ENCODE data around the gene LY6G5C. TPM values are rescaled to one million over a fixed set of nuclear protein-coding genes. Genes with fewer than 3 reads are reported as not detected.

The LY6G5C gene
- total RNA-seq, 1 donor from 2014 or later: 13.8 TPM

GRCh38 chr6:31705931-31706330, 25.1 kb upstream of the LY6G5C start:
- TF ChIP-seq, protein P1, sequence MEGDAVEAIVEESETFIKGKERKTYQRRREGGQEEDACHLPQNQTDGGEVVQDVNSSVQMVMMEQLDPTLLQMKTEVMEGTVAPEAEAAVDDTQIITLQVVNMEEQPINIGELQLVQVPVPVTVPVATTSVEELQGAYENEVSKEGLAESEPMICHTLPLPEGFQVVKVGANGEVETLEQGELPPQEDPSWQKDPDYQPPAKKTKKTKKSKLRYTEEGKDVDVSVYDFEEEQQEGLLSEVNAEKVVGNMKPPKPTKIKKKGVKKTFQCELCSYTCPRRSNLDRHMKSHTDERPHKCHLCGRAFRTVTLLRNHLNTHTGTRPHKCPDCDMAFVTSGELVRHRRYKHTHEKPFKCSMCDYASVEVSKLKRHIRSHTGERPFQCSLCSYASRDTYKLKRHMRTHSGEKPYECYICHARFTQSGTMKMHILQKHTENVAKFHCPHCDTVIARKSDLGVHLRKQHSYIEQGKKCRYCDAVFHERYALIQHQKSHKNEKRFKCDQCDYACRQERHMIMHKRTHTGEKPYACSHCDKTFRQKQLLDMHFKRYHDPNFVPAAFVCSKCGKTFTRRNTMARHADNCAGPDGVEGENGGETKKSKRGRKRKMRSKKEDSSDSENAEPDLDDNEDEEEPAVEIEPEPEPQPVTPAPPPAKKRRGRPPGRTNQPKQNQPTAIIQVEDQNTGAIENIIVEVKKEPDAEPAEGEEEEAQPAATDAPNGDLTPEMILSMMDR (IDR thresholded peaks at IDR 0.05; ENCODE audit: partially characterized antibody, unreplicated experiment): no peak
- Mint-ChIP-seq H3K36me3 (ENCODE audit: unreplicated experiment) (no peaks in the 10 kb centered on the region), H3K9me3 (ENCODE audit: unreplicated experiment) (peaks cover 16% of the 10 kb centered on the region), H3K4me1 (ENCODE audit: low read depth, unreplicated experiment) (peaks cover 15% of the 10 kb centered on the region), H3K27ac (ENCODE audit: unreplicated experiment) (no peak overlapping the region), H3K27me3 (ENCODE audit: unreplicated experiment) (peaks cover 11% of the 10 kb centered on the region), H3K4me3 (ENCODE audit: unreplicated experiment) (no peak overlapping the region)
- no peak for DNase-seq

- H3K27me3 Mint-ChIP-seq (ENCODE audit: unreplicated experiment): peaks cover 7% of the 10 kb centered on the region
- peak; percentile 98 for DNase-seq
- peak within 1 kb of the TSS; percentile 94 for H3K4me3 Mint-ChIP-seq (ENCODE audit: unreplicated experiment)
- H3K27ac Mint-ChIP-seq (ENCODE audit: unreplicated experiment): peak within 1 kb of the TSS; percentile 99
- TF ChIP-seq, protein P1 (IDR thresholded peaks at IDR 0.05; ENCODE audit: partially characterized antibody, unreplicated experiment): peak; percentile 23
- no peaks in the 10 kb centered on the region for H3K36me3 Mint-ChIP-seq (ENCODE audit: unreplicated experiment)
- peaks cover 13% of the 10 kb centered on the region for H3K4me1 Mint-ChIP-seq (ENCODE audit: low read depth, unreplicated experiment)
- peaks cover 10% of the 10 kb centered on the region for H3K9me3 Mint-ChIP-seq (ENCODE audit: unreplicated experiment)
These were observed 22.2 kb upstream of the LY6G5C start, which contains the start of gene ABHD16A for GRCh38 chr6:31702819-31703716. ABHD16A (minus strand) TSS chr6:31703324; CDS start chr6:31703281, 43 bp downstream.

DNA sequence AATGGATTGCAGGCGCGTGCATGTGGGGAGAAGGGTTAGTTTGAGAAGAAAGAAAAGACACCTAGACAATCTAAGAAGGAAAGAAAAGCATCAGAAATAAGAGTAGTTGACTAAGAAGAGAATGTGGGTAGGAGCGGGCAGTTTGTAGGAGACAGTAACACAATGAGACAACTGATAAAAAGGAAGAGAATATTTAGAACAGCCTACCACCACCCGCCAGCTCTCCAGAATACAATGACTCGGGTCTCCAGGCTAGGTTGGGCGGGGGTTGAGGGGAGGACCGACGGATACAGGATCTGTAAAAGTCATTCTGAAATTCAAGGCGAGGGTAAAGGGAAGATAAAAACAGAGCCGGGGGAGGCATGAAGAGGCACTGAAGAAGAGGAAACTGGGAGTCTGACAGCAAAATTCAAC, 21.5 kb upstream of the LY6G5C start:
- Mint-ChIP-seq H3K9me3 (ENCODE audit: unreplicated experiment) (peaks cover 10% of the 10 kb centered on the region), H3K27ac (ENCODE audit: unreplicated experiment) (peak overlapping the region; percentile 99), H3K27me3 (ENCODE audit: unreplicated experiment) (peaks cover 7% of the 10 kb centered on the region), H3K36me3 (ENCODE audit: unreplicated experiment) (no peaks in the 10 kb centered on the region), H3K4me3 (ENCODE audit: unreplicated experiment) (peak overlapping the region; percentile 94), H3K4me1 (ENCODE audit: low read depth, unreplicated experiment) (peaks cover 13% of the 10 kb centered on the region)
- DNase-seq: no peak
- TF ChIP-seq, protein P1 (IDR thresholded peaks at IDR 0.05; ENCODE audit: partially characterized antibody, unreplicated experiment): no peak

DNA sequence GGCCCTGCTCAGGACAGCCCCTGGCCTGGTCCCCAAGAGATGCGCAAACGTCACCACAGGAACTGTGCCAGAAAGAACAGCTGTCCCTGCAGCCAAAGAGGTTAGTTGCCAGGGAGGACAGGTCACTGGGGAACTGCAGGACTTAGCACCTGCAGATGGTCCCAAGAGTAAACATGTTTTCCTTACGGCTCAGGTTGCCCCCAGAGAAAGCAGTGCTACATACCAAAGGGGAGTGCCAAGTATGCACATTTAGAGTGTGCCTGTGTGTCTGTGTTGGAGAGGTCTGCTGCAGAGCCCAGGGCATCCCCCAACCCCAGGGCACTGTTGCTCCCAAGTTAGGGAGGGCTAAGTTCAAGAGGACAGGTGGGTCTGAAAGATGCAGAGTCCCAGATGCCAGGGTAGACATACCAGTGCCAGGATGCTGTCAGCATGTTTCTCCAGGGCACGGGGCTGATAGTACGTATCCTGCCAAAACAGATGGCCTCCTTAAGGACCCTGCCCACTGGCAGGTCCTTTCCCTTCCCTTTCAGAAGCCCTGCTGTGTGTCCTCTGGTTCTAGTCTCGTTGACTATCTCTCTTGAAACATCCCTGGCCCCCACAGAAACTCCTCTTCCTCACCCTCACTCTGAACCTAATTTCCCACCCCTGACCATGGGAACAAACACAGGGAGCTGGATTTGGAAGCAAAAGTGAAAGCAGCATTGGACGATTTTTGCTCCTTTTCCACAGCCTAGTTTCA, 21.0 kb upstream of the LY6G5C start:
- DNase-seq: peak; percentile 48
- Mint-ChIP-seq H3K27me3 (ENCODE audit: unreplicated experiment) (peaks cover 7% of the 10 kb centered on the region), H3K36me3 (ENCODE audit: unreplicated experiment) (no peaks in the 10 kb centered on the region), H3K4me1 (ENCODE audit: low read depth, unreplicated experiment) (peaks cover 13% of the 10 kb centered on the region), H3K27ac (ENCODE audit: unreplicated experiment) (peak overlapping the region; percentile 99), H3K9me3 (ENCODE audit: unreplicated experiment) (peaks cover 10% of the 10 kb centered on the region), H3K4me3 (ENCODE audit: unreplicated experiment) (peak overlapping the region; percentile 94)
- TF ChIP-seq, protein P1 (IDR thresholded peaks at IDR 0.05; ENCODE audit: partially characterized antibody, unreplicated experiment): no peak

All from glutamatergic neuron (in vitro differentiated cells).